T47D (cell line): ENCODE results near the gene KIFC1.
"Not testable (repeated sequence)": the region's sequence is repeated elsewhere in the genome, so short reads cannot be mapped to it uniquely, and the experiment has no call there.

ENCODE experiments used
- DNase-seq, 2 experiments: peaks; one replicate each; pipeline versions ENCODE4 v3.0.0 to v3.0.0-alpha.2; 2011 to 2012; ENCODE audit warnings: low read depth in 1 of 2, low spot score in 1 of 2
- JUND ChIP-seq: IDR thresholded peaks from 2 replicates; pipeline ENCODE4 v1.6.1; 2012; ENCODE audit warnings: low read depth
- in situ Hi-C: cut with HindIII; loops from 2 replicates; pipeline ENCODE4 v1.10.0; 2016; ENCODE audit warnings: low sequenced_read_pairs, low pct_unique_long_range_greater_than_20kb

The KIFC1 gene

DNA sequence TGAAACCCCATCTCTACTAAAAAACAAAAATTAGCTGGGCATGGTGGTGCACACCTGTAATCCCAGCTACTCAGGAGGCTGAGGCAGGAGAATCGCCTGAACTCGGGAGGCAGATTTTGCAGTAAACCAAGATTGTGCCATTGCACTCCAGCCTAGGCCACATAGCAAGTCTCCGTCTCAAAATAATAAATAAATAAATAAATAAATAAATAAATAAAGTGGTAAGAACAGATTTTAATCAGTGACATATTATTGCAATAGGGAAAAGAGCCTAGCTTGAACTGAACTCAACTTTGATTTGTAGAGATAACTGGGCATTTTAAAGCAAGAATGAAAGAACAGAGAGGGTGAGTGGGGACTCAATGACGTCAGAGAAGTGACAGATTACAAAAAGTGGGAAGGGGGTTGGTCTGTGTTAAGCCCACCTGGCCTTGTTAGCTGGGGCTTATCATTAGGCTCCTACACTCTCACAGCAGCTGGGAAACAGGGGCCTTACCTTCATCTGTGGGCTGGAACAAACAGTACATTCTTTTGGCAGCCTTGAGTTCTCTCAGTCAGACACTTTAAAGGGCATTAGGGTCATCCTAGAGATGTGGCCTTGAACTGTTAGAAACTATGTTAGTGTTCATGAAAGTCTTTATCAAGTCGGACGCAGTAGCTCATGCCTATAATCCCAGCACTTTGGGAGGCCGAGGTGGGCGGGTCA lies 24.5 kb upstream of the KIFC1 start:
- TF ChIP-seq JUND, result no peak
- in situ Hi-C loops, result no loop called here
- DNase-seq, result no peak

DNA sequence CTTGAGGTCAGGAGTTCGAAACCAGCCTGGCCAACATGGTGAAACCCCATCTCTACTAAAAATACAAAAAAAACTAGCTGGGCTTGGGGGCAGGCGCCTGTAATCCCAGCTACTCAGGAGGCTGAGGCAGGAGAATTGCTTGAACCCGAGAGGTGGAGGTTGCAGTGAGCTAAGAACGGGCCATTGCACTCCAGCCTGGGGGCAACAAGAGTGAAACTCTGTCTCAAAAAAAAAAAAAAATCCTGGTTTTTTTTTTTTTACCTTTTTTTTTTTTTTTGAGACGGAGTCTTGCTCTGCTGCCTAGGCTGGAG lies 24.0 kb upstream of the KIFC1 start:
- in situ Hi-C loops, DNase-seq: not testable (repeated sequence)

DNA sequence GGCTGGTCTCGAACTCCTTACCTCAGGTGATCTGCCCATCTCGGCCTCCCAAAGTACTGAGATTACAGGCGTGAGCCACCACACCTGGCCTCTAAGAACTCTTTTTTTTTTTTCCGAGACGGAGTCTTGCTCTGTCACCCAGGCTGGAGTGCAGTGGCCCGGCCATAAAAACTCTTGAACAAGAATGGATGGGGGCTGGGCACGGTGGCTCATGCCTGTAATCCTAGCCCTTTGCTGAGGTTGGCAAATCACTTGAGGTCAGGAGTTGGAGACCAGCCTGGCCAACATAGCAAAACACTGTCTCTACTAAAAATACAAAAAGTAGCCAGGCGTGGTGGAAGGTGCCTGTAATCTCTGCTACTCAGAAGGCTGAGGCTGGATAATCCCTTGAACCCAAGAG lies 19.7 kb upstream of the KIFC1 start:
- DNase-seq, in situ Hi-C loops: not testable (repeated sequence)

DNA sequence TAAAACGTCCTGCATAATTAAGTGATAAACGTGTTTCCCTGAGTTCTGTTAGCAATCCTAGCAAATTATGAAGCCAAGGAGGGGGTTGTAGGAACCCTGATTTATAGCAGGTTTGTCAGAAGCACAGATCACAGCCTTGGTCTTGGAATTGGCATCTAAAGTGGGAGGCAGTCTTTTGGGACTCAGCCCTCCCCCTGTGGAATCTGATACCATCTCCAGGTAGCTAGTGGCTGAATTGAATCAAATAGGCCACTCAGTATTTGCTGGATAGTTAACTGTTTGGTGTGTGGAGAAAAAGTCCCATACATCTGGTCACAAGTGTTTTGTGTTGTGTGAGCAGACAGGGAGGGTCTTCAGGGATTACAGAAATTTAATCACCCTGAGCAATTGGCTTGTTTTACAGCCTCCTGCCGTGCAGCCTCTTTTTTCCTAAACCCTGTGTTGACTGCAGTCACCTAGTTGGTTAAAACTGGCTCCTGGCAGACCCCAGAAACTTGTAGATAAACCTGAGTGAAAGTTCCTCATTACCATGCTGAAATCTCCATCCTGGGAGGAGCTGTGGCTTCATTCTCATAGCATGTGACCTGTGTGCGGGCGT lies 19.0 kb upstream of the KIFC1 start:
- peak in 1 of 2 experiments; percentile 56 for DNase-seq
- in situ Hi-C loops, result no loop called here
- no peak for TF ChIP-seq JUND

DNA sequence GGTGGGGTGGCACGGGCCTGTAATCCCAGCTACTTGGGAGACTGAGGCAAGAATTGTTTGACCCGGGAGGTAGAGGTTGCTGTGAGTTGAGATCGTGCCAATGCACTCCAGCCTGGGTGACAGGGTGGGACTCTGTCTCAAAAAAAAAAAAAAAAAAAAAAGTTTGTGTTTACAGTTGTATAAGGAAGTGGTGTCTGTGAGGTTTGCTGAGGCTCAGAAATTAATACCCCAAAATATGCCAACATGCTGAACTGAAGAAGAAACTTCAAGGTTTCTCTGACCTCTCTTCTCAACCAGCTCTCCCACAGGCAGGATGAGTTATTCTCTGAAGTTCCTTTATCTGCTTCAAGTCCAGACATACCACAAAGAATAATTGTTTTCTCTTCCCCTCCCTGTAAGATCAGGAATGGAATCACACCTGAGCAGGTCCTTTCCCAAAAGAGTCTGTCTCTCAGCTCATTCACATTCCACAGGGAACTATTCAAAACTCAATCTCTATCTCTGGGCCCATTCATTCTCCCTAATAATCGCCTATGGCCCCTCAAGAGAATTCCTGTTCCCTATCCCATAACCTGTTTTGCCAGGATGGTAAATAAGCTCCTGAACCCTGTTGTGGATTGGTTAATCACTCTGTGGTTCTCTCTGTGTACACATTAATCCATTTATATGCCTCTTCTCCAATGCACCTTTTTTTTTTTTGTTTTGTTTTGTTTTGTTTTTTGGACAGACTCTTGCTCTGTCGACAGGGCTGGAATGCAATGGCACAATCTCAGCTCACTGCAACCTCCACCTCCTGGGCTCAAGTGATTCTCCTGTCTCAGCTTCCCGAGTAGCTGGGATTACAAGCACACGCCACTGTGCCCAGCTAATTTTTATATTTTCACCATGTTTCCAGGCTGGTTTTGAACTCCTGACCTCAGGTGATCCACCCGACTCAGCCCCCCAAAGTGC lies 17.4 kb upstream of the KIFC1 start:
- TF ChIP-seq JUND, result no peak
- DNase-seq, result peak in 1 of 2 experiments; percentile 78
- in situ Hi-C loops, result no loop called here

DNA sequence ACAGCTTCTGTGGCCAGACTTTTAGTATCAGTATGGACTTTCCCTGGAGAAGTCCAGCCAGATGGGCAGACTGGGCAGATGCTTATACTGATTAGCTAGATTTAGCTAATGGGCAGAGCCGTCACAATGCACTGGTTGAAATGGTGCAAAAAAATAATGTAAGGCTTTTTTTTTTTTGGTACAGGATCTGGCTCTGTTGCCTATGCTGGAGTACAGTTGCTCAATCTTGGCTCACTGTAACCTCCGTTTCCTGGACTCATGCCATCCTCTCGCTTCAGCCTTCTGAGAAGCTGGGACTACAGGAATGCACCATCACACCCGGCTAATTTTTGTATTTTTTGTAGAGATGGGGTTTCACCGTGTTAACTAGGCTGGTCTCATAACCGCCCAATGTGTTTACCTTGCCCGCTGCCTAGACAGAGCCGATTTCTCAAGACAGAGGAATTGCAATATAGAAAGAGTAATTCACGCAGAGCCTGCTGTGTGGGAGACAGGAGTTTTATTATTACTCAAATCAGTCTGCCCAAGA lies 16.4 kb upstream of the KIFC1 start:
- no peak for TF ChIP-seq JUND
- DNase-seq, result peak in 1 of 2 experiments; percentile 77
- in situ Hi-C loops, result no loop called here

DNA sequence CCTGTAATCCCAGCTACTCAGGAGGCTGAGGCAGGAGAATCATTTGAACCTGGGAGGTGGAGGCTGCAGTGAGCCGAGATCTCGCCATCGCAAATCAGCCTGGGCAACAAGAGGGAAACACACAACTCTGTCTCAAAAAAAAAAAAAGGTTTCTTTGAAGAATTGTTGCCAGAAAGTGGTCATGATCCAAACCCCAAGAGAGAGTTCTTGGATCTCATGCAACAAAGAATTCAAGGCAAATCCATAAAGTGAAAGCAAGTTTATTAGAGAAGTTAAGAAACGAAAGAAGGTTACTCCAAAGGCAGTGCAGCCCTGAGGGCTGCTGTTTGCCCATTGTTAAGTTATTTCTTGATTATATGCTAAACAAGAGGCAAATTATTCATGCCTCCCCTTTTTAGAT lies 14.5 kb upstream of the KIFC1 start:
- in situ Hi-C loops, result no loop called here
- no peak for DNase-seq
- no peak for TF ChIP-seq JUND

DNA sequence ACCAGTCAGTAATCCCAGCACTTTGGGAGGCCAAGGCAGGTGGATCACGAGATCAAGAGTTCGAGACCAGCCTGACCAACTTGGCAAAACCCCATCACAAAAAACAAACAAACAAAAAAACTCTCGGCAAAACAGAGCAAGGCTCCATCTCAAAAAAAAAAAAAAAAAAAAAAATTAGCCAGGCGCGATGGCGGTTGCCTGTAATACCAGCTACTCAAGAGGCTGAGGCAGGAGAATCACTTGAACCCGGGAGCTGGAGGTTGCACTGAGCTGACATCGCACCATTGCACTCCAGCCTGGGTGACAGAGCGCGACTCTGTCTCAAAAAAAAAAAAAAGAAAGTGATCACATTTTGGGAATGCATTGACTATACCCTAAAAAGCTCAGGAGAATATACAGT lies 12.4 kb upstream of the KIFC1 start:
- DNase-seq, in situ Hi-C loops: not testable (repeated sequence)

DNA sequence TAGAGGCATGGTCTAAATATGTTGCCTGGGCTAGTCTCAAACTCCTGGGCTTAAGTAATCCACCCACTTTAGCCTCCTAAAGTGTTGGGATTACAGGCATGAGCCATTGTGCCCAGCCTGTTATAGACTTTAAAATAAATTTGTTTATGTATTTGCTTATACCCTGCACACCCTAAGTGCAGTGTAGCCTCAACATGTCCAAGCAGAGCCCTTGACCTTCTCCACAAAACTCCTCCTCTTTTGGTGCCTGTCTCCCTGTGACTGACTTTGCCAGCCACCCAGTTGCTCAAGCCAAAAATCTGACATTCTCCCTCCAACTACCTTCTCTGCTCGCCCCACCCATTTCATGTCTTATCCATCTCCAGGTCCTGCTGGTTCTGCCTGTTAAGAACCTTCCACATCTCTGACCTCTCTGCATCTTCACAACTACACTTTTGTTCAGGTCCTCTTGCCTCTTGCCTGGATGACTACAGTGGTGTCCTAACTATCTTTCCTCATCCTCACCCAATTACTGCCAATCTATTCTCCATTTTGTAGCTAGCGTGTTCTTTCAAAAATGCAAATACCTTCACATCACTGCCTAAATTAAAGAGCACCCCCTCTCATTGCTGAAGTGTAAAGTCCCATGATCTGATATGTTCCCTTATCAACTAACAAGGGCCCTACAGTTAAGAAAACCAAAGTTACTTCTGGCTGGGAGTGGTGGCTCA lies 11.2 kb upstream of the KIFC1 start:
- TF ChIP-seq JUND, result no peak
- in situ Hi-C loops, result no loop called here

DNA sequence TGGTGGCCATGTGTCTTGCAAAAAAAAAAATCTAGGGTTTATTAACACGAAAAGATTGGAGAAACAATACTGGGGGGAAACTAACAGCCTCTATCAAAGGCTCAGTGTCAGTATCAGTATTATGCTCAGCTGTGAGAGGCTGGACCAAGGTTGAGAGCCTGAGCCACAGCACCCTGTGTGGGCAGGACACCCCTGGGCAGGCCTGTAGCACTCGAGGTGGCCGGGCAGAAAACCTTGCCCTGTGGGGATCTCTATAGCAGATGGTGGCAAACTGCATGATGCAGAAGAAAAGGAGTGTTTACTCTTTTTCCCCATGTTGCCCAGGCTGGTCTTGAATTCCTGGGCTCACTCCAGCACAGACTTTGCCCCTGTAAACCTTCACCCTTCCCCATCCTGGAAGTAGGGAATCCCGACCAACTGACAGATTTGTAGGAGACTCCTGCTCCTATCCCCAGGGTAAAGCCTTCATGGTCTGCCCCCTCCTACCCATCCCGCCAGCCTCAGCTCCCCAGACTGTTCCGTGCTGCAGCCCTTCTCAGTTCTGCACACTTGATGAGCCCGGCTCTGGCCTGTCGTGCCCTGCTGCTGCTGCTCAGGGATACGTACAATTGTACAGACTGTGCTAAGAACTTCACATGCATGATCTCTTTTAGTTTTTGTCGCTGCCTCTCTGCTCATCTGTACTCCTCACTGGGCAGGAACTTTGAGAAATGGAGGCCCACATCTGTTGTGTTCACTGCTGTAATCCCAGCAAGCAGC lies 8.0 kb upstream of the KIFC1 start:
- no peak for TF ChIP-seq JUND
- DNase-seq, result no peak
- in situ Hi-C loops, result no loop called here

More for the DNA sequence above, 11.2 kb upstream of the KIFC1 start:
- no peak for DNase-seq

DNA sequence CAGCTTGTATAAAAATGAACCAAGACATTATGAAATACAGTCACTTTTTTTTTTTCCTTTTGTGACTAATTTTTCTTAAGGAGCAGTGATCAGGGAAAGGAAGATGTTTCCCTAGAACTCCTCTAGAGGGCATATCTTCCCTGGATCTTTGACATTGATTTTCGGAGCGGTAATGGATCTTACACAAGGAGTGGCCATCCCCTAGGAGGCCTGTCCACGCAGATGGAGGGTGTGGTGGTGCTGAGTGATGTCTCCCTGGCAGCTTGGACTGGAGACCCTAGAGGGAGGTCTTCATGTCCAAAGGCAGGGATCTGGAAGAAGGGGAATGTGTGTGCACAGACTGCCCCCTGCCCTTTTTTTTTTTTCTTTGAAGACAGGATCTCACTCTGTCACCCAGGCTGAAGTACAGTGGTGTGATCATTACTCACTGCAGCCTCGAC lies 7.0 kb upstream of the KIFC1 start:
- peak in 1 of 2 experiments; percentile 52 for DNase-seq
- TF ChIP-seq JUND, result no peak
- in situ Hi-C loops, result no loop called here

DNA sequence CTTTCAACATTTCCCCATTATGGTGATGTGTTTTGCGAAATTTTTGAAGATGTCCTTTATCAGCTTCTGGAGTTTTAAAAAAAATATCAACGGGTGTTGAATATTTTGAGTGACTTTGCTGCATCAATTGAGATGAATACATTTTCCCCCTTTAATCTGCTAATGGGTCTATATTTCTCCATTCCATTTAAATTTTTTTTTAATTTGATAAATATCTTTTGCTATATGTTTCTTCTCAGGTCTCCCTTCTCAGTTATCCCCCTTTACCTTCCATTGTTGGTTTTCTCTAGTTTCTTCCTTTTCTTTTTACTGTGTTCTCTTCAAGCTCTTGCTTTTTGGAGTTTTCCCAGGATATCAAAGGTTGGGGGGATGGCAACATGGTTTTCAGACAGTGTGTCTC lies 1.4 kb upstream of the KIFC1 start:
- in situ Hi-C loops, result no loop called here
- no peak for TF ChIP-seq JUND
- DNase-seq, result no peak
